Trophoblast cell (in vitro differentiated cells and primary cell): Measurements from ENCODE around the gene BRD9.
A peak's percentile ranks its signal among the peaks of the same experiment; 100 is the strongest.
"Not testable (repeated sequence)": the region's sequence is repeated elsewhere in the genome, so short reads cannot be mapped to it uniquely, and the experiment has no call there.

Source experiments
- DNase-seq, 2 donors: peaks; one replicate each; pipeline ENCODE4 v3.0.0-alpha.2; 2016
- H2AFZ ChIP-seq: 2 replicates; pipeline ENCODE4 v1.6.1; 2013; ENCODE audit warnings: low read length, moderate library complexity, mild to moderate bottlenecking; ENCODE audit not compliant: insufficient read depth, poor library complexity
- H2AK5ac ChIP-seq: 2 replicates; pipeline ENCODE4 v1.6.1; 2013; ENCODE audit warnings: mild to moderate bottlenecking, low read length
- H2BK120ac ChIP-seq: 2 replicates; pipeline ENCODE4 v1.6.1; 2013; ENCODE audit warnings: low read length, mild to moderate bottlenecking, moderate library complexity; ENCODE audit not compliant: insufficient read depth, poor library complexity
- H2BK12ac ChIP-seq: 2 replicates; pipeline ENCODE4 v1.6.1; 2013; ENCODE audit warnings: mild to moderate bottlenecking, low read length, moderate library complexity
- H2BK5ac ChIP-seq: 2 replicates; pipeline ENCODE4 v1.6.1; 2013; ENCODE audit warnings: low read length, low read depth, moderate library complexity, mild to moderate bottlenecking; ENCODE audit not compliant: poor library complexity
- H3K14ac ChIP-seq: 2 replicates; pipeline ENCODE4 v1.6.1; 2013; ENCODE audit warnings: mild to moderate bottlenecking, low read length
- H3K18ac ChIP-seq: 2 replicates; pipeline ENCODE4 v1.6.1; 2013; ENCODE audit warnings: mild to moderate bottlenecking, low read length
- H3K23ac ChIP-seq: 2 replicates; pipeline ENCODE4 v1.6.1; 2013; ENCODE audit warnings: low read length
- H3K27ac ChIP-seq: 2 replicates; pipeline ENCODE4 v1.5.1; 2013; ENCODE audit warnings: low read depth, mild to moderate bottlenecking, inconsistent platforms, low read length, moderate library complexity
- H3K27me3 ChIP-seq: 2 replicates; pipeline ENCODE4 v1.6.1; 2013; ENCODE audit warnings: inconsistent platforms, mild to moderate bottlenecking, low read length, moderate library complexity; ENCODE audit not compliant: insufficient read depth
- H3K36me3 ChIP-seq, 2 experiments: 1 replicate in 1 of 2; 2 replicates in 1 of 2; pipeline ENCODE4 v1.6.1; 2013; ENCODE audit warnings: low read length in 2 of 2, mild to moderate bottlenecking in 2 of 2, moderate library complexity in 1 of 2; ENCODE audit not compliant: insufficient read depth in 2 of 2, control insufficient read depth in 1 of 2
- H3K4ac ChIP-seq: 2 replicates; pipeline ENCODE4 v1.6.1; 2013; ENCODE audit warnings: low read depth, mild to moderate bottlenecking, low read length, moderate library complexity
- H3K4me1 ChIP-seq, 2 experiments: 1 replicate in 1 of 2; 2 replicates in 1 of 2; pipeline ENCODE4 v1.6.1; 2013; ENCODE audit warnings: low read length in 2 of 2, mild to moderate bottlenecking in 2 of 2, moderate library complexity in 1 of 2; ENCODE audit not compliant: insufficient read depth in 2 of 2, control insufficient read depth in 1 of 2
- H3K4me2 ChIP-seq: 2 replicates; pipeline ENCODE4 v1.6.1; 2013; ENCODE audit warnings: inconsistent platforms, mild to moderate bottlenecking, low read length, moderate library complexity
- H3K4me3 ChIP-seq: 2 replicates; pipeline ENCODE4 v1.5.1; 2013; ENCODE audit warnings: mild to moderate bottlenecking, low read depth, low read length, inconsistent platforms
- H3K79me1 ChIP-seq: one replicate; pipeline ENCODE4 v1.6.1; 2013; ENCODE audit warnings: low read length
- H3K79me2 ChIP-seq: 2 replicates; pipeline ENCODE4 v1.6.1; 2013; ENCODE audit warnings: low read length, mild to moderate bottlenecking; ENCODE audit not compliant: control insufficient read depth, insufficient read depth, poor library complexity
- H3K9ac ChIP-seq: 2 replicates; pipeline ENCODE4 v1.6.1; 2013; ENCODE audit warnings: mild to moderate bottlenecking, low read length
- H3K9me3 ChIP-seq: 2 replicates; pipeline ENCODE4 v1.6.1; 2013; ENCODE audit warnings: low read depth, mild to moderate bottlenecking, control low read depth, inconsistent platforms, low read length; ENCODE audit not compliant: insufficient read depth
- H4K12ac ChIP-seq: 2 replicates; pipeline ENCODE4 v1.6.1; 2013; ENCODE audit warnings: low read depth, mild to moderate bottlenecking, low read length, moderate library complexity
- H4K8ac ChIP-seq: 2 replicates; pipeline ENCODE4 v1.6.1; 2013; ENCODE audit warnings: low read depth, mild to moderate bottlenecking, low read length, moderate library complexity
- H4K91ac ChIP-seq: one replicate; pipeline ENCODE4 v1.6.1; 2013; ENCODE audit warnings: low read depth, mild to moderate bottlenecking, low read length, moderate library complexity
- WGBS: extraction: QIAGEN DNeasy Blood & Tissue Kit; methylation state at CpG from one replicate; pipeline ENCODE4 v1.1.7; 2013; ENCODE audit warnings: missing lambda C conversion rate; ENCODE audit not compliant: insufficient read length, insufficient coverage; ENCODE audit errors: extremely low coverage; 5-methylcytosine and 5-hydroxymethylcytosine counted together

Gene BRD9

DNA sequence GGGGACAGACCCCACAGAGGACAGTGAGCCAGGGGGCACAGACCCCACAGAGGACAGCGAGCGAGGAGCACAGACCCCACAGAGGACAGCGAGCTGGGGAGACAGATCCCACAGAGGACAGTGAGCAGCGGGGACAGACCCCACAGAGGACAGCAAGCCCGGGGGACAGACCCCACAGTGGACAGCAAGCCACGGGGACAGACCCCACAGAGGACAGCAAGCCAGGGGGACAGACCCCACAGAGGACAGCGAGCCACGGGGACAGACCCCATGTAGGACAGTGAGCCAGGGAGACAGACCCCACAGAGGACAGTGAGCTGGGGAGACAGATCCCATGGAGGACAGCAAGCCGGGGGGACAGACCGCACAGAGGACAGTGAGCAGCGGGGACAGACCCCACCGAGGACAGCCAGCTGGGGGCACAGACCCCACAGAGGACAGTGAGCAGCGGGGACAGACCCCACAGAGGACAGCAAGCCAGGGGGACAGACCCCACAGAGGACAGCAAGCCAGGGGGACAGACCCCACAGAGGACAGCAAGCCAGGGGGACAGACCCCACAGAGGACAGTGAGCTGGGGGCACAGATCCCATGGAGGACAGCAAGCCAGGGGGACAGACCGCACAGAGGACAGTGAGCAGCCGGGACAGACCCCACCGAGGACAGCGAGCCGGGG is 39.0 kb downstream of the BRD9 start:
- H2AFZ ChIP-seq, H3K23ac ChIP-seq, H3K14ac ChIP-seq, H3K79me2 ChIP-seq, H3K27me3 ChIP-seq, H3K4me2 ChIP-seq, H2BK5ac ChIP-seq, H2BK12ac ChIP-seq, DNase-seq, H2BK120ac ChIP-seq, H4K8ac ChIP-seq, H3K9ac ChIP-seq, H3K79me1 ChIP-seq, H3K4me3 ChIP-seq, H3K9me3 ChIP-seq, H2AK5ac ChIP-seq, H3K4ac ChIP-seq, H3K27ac ChIP-seq, H4K91ac ChIP-seq, H4K12ac ChIP-seq, H3K18ac ChIP-seq, H3K36me3 ChIP-seq: not testable (repeated sequence)
- no CpG with 5 or more reads among the region's 18 CpGs for WGBS
- H3K4me1 ChIP-seq: peaks cover 3 to 11% of the 10 kb centered on the region in 2 experiments

DNA sequence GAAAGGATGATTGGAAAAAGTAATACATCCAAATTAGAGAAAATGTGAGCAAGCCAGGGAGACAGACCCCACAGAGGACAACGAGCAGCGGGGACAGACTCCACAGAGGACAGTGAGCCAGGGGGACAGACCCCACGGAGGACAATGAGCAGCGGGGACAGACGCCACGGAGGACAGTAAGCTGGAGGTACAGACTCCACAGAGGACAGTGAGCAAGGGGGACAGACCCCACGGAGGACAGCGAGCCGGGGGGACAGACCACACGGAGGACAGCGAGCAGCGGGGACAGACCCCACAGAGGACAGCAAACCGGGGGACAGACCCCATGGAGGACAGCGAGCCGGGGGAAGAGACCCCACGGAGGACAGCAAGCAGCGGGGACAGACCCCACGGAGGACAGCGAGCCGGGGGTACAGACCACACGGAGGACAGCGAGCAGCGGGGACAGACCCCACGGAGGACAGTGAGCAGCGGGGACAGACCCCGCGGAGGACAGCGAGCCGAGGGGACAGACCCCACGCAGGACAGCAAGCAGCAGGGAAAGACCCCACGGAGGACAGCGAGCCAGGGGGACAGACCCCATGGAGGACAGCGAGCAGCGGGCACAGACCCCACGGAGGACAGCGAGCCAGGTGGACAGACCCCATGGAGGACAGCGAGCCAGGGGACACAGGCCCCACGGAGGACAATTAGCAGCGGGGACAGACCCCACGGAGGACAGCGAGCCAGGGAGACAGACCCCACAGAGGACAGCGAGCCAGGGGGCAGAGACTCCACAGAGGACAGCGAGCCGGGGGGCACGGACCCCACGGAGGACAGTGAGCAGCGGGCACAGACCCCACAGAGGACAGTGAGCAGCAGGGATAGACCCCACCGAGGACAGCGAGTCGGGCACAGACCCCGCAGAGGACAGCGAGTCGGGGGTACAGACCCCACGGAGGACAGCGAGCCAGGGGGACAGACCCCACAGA is 39.9 kb downstream of the BRD9 start:
- Histone ChIP-seq H4K91ac (no peak overlapping the region), H3K9me3 (peaks cover 3% of the 10 kb centered on the region), H3K4me1 (peaks cover 3 to 11% of the 10 kb centered on the region in 2 experiments), H3K18ac (no peak overlapping the region), H3K23ac (no peak overlapping the region), H3K27ac (no peak overlapping the region), H3K79me1 (no peaks in the 10 kb centered on the region), H3K4me2 (no peak overlapping the region), H2AK5ac (no peak overlapping the region), H3K36me3 (peaks cover 3% of the 10 kb centered on the region in 2 experiments), H3K14ac (no peak overlapping the region), H3K9ac (no peak overlapping the region), H3K27me3 (no peaks in the 10 kb centered on the region), H3K4me3 (no peak overlapping the region), H2BK12ac (no peak overlapping the region), H3K79me2 (peaks cover 1% of the 10 kb centered on the region), H3K4ac (no peak overlapping the region), H2AFZ (no peak overlapping the region), H2BK120ac (no peak overlapping the region), H4K8ac (no peak overlapping the region), H4K12ac (no peak overlapping the region), H2BK5ac (no peak overlapping the region)
- no CpG with 5 or more reads among the region's 55 CpGs for WGBS
- DNase-seq: no peak

DNA sequence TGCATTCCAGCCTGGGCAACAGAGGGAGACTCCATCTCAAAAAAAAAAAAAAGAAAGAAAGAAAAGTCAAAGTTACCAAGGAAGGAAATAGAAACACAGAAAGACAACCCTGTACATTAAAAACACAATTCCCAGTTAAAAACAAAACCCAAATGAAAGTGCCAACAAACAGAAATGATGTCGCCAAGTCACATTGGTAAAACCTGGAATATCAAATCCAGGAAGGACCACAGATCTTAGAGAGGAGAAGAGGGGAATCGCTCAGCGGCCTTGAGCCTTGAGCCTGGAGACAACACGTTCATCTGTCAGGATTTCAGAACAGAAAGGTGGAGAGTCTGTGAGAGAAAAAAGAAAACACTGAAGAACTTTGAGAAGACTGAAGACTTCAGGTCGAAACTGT is 40.6 kb downstream of the BRD9 start:
- no peak overlapping the region for H3K9ac ChIP-seq
- H2BK12ac ChIP-seq: no peak overlapping the region
- peaks cover 3% of the 10 kb centered on the region for H3K9me3 ChIP-seq
- H2AK5ac ChIP-seq: no peak overlapping the region
- H3K23ac ChIP-seq: no peak overlapping the region
- no peak overlapping the region for H3K4ac ChIP-seq
- no peak for DNase-seq
- H3K79me2 ChIP-seq: peaks cover 1% of the 10 kb centered on the region
- H4K12ac ChIP-seq: no peak overlapping the region
- no peak overlapping the region for H3K14ac ChIP-seq
- H3K4me1 ChIP-seq: peaks cover 3 to 11% of the 10 kb centered on the region in 2 experiments
- no peak overlapping the region for H3K27ac ChIP-seq
- no peak overlapping the region for H2AFZ ChIP-seq
- WGBS: no CpG with 5 or more reads among the region's 5 CpGs
- H3K79me1 ChIP-seq: no peaks in the 10 kb centered on the region
- H3K4me3 ChIP-seq: no peak overlapping the region
- peaks cover 3% of the 10 kb centered on the region in 2 experiments for H3K36me3 ChIP-seq
- no peak overlapping the region for H2BK120ac ChIP-seq
- no peak overlapping the region for H3K18ac ChIP-seq
- H4K91ac ChIP-seq: no peak overlapping the region
- no peak overlapping the region for H4K8ac ChIP-seq
- H3K4me2 ChIP-seq: no peak overlapping the region
- no peaks in the 10 kb centered on the region for H3K27me3 ChIP-seq
- H2BK5ac ChIP-seq: no peak overlapping the region

DNA sequence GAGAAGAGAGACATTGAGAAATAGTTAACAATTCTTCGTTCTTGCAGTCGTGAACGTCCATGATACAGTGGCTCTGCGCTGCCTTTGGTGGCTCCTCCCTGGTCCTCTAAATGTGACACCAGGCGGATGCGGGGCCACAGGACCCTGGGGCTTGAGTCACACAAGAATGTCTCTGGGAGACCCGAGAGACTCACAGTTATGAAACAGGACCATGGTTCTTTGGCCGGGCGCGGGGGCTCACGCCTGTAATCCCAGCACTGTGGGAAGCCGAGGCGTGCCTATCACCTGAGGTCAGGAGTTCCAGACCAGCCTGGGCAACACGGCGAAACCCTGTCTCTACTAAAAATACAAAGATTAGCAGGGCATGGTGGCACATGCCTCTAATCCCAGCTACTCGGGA is 41.0 kb downstream of the BRD9 start:
- H3K4me3 ChIP-seq: no peak overlapping the region

More for the DNA sequence above, 41.0 kb downstream of the BRD9 start:
- Histone ChIP-seq H3K4me1 (peaks cover 3 to 11% of the 10 kb centered on the region in 2 experiments), H3K9ac (no peak overlapping the region), H4K91ac (no peak overlapping the region), H3K4ac (no peak overlapping the region), H3K4me2 (no peak overlapping the region), H3K36me3 (peaks cover 3 to 5% of the 10 kb centered on the region in 2 experiments), H3K79me1 (no peaks in the 10 kb centered on the region), H3K27ac (no peak overlapping the region), H4K12ac (no peak overlapping the region), H3K27me3 (no peaks in the 10 kb centered on the region), H2AK5ac (no peak overlapping the region), H2BK120ac (no peak overlapping the region), H2AFZ (no peak overlapping the region), H3K9me3 (peaks cover 3% of the 10 kb centered on the region), H2BK5ac (no peak overlapping the region), H3K18ac (no peak overlapping the region), H3K23ac (no peak overlapping the region), H4K8ac (no peak overlapping the region), H3K14ac (no peak overlapping the region), H2BK12ac (no peak overlapping the region), H3K79me2 (peaks cover 1% of the 10 kb centered on the region)
- no CpG with 5 or more reads among the region's 16 CpGs for WGBS
- peak in 1 of 2 donors; percentile 10 for DNase-seq
